GM13977 (cell line): ENCODE results near the gene TMTC1.

ENCODE experiments used
- DNase-seq: peaks from one replicate; pipeline ENCODE4 v3.0.0; 2012; ENCODE audit warnings: low spot score
- in situ Hi-C: fragments of 300-500 bp; cut with MboI; formaldehyde crosslinking; loops from one replicate; pipeline ENCODE4 v1.12.0; 2022; ENCODE audit warnings: low sequenced_read_pairs, low pct_unique_long_range_greater_than_20kb, mixed read lengths, inconsistent platforms; ENCODE audit not compliant: unreplicated experiment
- TF ChIP-seq, protein P1 (sequence below): IDR thresholded peaks from 2 replicates; pipeline ENCODE4 v1.5.1; 2012; ENCODE audit warnings: mild to moderate bottlenecking, control low read depth; ENCODE audit not compliant: insufficient read depth; ENCODE audit errors: extremely low read depth, missing control alignments

Gene TMTC1

DNA sequence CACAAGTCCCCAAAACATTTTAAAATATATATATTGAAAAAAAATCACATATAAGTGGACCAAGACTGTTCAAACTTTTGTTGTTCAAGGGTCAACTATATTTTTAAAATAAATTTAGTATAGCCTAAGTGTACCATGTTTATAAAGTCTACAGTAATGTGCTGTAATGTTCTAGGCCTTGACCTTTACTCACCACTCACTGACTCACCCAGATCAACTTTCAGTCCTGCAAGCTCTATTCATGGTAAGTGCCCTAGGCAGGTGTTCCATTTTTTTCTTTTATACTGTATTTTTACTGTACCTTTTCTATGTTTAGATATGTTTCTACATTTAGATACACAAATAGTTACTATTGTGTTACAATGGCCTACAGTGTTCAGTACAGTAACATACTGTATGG, 23.4 kb upstream of the TMTC1 start:
- DNase-seq, result no peak
- TF ChIP-seq, protein P1, sequence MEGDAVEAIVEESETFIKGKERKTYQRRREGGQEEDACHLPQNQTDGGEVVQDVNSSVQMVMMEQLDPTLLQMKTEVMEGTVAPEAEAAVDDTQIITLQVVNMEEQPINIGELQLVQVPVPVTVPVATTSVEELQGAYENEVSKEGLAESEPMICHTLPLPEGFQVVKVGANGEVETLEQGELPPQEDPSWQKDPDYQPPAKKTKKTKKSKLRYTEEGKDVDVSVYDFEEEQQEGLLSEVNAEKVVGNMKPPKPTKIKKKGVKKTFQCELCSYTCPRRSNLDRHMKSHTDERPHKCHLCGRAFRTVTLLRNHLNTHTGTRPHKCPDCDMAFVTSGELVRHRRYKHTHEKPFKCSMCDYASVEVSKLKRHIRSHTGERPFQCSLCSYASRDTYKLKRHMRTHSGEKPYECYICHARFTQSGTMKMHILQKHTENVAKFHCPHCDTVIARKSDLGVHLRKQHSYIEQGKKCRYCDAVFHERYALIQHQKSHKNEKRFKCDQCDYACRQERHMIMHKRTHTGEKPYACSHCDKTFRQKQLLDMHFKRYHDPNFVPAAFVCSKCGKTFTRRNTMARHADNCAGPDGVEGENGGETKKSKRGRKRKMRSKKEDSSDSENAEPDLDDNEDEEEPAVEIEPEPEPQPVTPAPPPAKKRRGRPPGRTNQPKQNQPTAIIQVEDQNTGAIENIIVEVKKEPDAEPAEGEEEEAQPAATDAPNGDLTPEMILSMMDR, result no peak
- in situ Hi-C loops, result no loop called here

- TF ChIP-seq, protein P1, result no peak
- in situ Hi-C loops, result no loop called here
- no peak for DNase-seq
Observed at GRCh38 chr12:29804019-29804418, 20.3 kb upstream of the TMTC1 start.

GRCh38 chr12:29799591-29799990, 15.8 kb upstream of the TMTC1 start:
- TF ChIP-seq, protein P1, result no peak
- no peak for DNase-seq
- in situ Hi-C loops, result no loop called here

DNA sequence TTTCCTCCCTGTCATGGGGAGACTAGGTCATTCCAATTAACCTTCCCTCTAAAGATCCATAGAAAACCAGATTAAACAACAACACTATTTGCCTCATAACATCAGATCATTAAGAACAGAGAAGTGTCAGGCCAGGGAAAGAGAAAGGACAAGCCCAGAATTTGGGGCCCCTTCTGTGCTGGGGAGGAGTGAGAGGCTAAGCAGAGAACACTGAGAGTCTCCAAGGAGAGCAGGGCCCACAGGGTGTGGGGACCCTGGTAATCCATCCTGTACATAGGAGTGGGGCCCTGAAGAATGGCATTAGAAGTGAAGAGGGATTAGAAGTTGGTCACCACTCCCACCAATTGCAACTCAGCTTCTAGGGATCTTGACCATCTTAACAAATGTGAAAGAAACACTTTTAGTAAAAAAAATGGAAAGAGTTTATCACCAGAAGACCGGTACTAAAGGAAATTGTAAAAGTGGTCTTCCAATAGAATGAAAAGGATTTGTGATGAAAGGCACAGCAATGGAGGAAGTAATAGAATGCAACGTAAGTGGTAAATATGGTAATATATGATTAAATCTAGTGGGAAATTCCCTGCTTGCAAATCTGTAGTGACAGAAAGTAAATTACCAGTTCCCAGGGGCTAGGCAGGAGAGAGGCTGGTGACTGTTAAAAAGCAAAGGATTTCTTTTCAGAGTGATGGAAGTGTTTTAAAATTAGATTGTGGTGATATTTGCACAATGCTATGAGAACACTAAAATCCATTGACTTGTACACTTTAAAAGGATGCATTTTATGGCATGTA, 14.0 kb upstream of the TMTC1 start:
- TF ChIP-seq, protein P1, result no peak
- no peak for DNase-seq
- in situ Hi-C loops, result no loop called here

- in situ Hi-C loops, result no loop called here
- TF ChIP-seq, protein P1, result no peak
- no peak for DNase-seq
Observed at GRCh38 chr12:29796823-29797263, 13.1 kb upstream of the TMTC1 start.

DNA sequence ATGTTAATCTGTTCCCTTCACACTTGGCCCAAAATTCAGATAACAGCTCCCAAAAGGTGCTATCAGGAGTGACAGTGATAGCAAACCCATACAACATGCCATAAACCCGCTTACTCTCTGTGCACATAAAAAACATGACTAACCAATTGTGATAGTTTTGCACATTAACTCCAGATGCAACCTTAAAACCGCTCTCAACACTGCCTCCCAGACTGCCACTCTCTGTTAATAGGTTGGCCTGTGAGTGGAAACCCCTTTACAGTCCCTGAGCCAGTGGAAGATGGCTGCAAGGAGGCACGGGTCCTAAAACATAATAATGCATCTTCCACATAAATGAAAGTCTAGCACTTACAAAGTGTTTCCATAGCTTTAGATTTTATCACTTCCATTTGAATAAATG, 12.0 kb upstream of the TMTC1 start:
- in situ Hi-C loops, result no loop called here
- TF ChIP-seq, protein P1, result no peak
- DNase-seq, result no peak
